Loucy (cell line): ENCODE results near the gene DLGAP1.

ENCODE experiments used
- H2AFZ ChIP-seq: fragments of 200-600 bp; sonication (generic); 2 replicates; pipeline ENCODE4 v1.6.0; 2016; ENCODE audit warnings: antibody characterized with exemption, mild to moderate bottlenecking, low read length, moderate library complexity
- H3F3A ChIP-seq: fragments of 200-600 bp; 2 replicates; pipeline ENCODE4 v1.6.0; 2016; ENCODE audit warnings: antibody characterized with exemption, low read depth, mild to moderate bottlenecking
- H3K27me3 ChIP-seq: fragments of 200-600 bp; sonication (generic); 2 replicates; pipeline ENCODE4 v1.6.1; 2014; ENCODE audit warnings: low read length, mild to moderate bottlenecking; ENCODE audit not compliant: insufficient read depth, poor library complexity, severe bottlenecking
- H3K36me3 ChIP-seq: fragments of 200-600 bp; sonication (generic); 2 replicates; pipeline ENCODE4 v1.6.1; 2016; ENCODE audit warnings: low read length; ENCODE audit not compliant: insufficient read depth
- H3K4me1 ChIP-seq: fragments of 200-600 bp; sonication (generic); 2 replicates; pipeline ENCODE4 v1.5.1; 2014; ENCODE audit warnings: low read length, mild to moderate bottlenecking; ENCODE audit not compliant: insufficient read depth, poor library complexity, severe bottlenecking
- H3K4me2 ChIP-seq: fragments of 200-600 bp; sonication (generic); 2 replicates; pipeline ENCODE4 v1.6.0; 2014; ENCODE audit warnings: antibody characterized with exemption, low read length, low read depth, mild to moderate bottlenecking; ENCODE audit not compliant: poor library complexity, severe bottlenecking
- H3K4me3 ChIP-seq: fragments of 200-600 bp; sonication (generic); 2 replicates; pipeline ENCODE4 v1.5.1; 2014; ENCODE audit warnings: low read length, mild to moderate bottlenecking, mixed read lengths; ENCODE audit not compliant: poor library complexity, severe bottlenecking
- H3K79me2 ChIP-seq: fragments of 200-600 bp; sonication (generic); 2 replicates; pipeline ENCODE4 v1.6.1; 2014; ENCODE audit warnings: low read length; ENCODE audit not compliant: insufficient read depth
- H3K9ac ChIP-seq: fragments of 200-600 bp; sonication (generic); 2 replicates; pipeline ENCODE4 v1.6.0; 2014; ENCODE audit warnings: mild to moderate bottlenecking, low read depth, low read length, moderate library complexity; ENCODE audit not compliant: poor library complexity, severe bottlenecking
- H3K9me2 ChIP-seq: fragments of 200-600 bp; sonication (generic); replicated peaks from 2 replicates; pipeline ENCODE4 v1.6.1; 2016; ENCODE audit warnings: low read depth, low read length, mixed read lengths
- H3K9me3 ChIP-seq: fragments of 200-600 bp; sonication (generic); 2 replicates; pipeline ENCODE4 v1.6.1; 2014; ENCODE audit warnings: mild to moderate bottlenecking, antibody characterized with exemption, low read length, low read depth; ENCODE audit not compliant: insufficient read depth
- H4K20me1 ChIP-seq: fragments of 200-600 bp; sonication (generic); 2 replicates; pipeline ENCODE4 v1.6.0; 2014; ENCODE audit warnings: antibody characterized with exemption, low read length, mild to moderate bottlenecking; ENCODE audit not compliant: insufficient read depth, poor library complexity, severe bottlenecking
- EZH2phosphoT487 ChIP-seq: fragments of 200-600 bp; IDR thresholded peaks from 2 replicates; pipeline ENCODE4 v1.6.1; 2018; ENCODE audit warnings: antibody characterized with exemption, mild to moderate bottlenecking, moderate library complexity, borderline replicate concordance
- TF ChIP-seq, protein P1 (sequence below): fragments of 200-600 bp; sonication (generic); conservative IDR thresholded peaks from 2 replicates; pipeline ENCODE4 v1.5.1; 2014; ENCODE audit warnings: mild to moderate bottlenecking, antibody characterized with exemption, low read length

The DLGAP1 gene

GRCh38 chr18:3661989-3662388, 793.1 kb downstream of the DLGAP1 start:
- no peak overlapping the region for H3K4me2 ChIP-seq
- H4K20me1 ChIP-seq = no peaks in the 10 kb centered on the region
- peaks cover 3% of the 10 kb centered on the region for H3K4me1 ChIP-seq
- no peak overlapping the region for H2AFZ ChIP-seq
- H3K79me2 ChIP-seq = no peaks in the 10 kb centered on the region
- no peak overlapping the region for H3K9ac ChIP-seq
- no peaks in the 10 kb centered on the region for H3K27me3 ChIP-seq
- no peaks in the 10 kb centered on the region for H3K9me3 ChIP-seq
- H3K4me3 ChIP-seq = no peak overlapping the region
- H3F3A ChIP-seq = no peaks in the 10 kb centered on the region
- no peaks in the 10 kb centered on the region for H3K9me2 ChIP-seq
- no peak for TF ChIP-seq EZH2phosphoT487
- TF ChIP-seq, protein P1, sequence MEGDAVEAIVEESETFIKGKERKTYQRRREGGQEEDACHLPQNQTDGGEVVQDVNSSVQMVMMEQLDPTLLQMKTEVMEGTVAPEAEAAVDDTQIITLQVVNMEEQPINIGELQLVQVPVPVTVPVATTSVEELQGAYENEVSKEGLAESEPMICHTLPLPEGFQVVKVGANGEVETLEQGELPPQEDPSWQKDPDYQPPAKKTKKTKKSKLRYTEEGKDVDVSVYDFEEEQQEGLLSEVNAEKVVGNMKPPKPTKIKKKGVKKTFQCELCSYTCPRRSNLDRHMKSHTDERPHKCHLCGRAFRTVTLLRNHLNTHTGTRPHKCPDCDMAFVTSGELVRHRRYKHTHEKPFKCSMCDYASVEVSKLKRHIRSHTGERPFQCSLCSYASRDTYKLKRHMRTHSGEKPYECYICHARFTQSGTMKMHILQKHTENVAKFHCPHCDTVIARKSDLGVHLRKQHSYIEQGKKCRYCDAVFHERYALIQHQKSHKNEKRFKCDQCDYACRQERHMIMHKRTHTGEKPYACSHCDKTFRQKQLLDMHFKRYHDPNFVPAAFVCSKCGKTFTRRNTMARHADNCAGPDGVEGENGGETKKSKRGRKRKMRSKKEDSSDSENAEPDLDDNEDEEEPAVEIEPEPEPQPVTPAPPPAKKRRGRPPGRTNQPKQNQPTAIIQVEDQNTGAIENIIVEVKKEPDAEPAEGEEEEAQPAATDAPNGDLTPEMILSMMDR = no peak
- no peaks in the 10 kb centered on the region for H3K36me3 ChIP-seq

DNA sequence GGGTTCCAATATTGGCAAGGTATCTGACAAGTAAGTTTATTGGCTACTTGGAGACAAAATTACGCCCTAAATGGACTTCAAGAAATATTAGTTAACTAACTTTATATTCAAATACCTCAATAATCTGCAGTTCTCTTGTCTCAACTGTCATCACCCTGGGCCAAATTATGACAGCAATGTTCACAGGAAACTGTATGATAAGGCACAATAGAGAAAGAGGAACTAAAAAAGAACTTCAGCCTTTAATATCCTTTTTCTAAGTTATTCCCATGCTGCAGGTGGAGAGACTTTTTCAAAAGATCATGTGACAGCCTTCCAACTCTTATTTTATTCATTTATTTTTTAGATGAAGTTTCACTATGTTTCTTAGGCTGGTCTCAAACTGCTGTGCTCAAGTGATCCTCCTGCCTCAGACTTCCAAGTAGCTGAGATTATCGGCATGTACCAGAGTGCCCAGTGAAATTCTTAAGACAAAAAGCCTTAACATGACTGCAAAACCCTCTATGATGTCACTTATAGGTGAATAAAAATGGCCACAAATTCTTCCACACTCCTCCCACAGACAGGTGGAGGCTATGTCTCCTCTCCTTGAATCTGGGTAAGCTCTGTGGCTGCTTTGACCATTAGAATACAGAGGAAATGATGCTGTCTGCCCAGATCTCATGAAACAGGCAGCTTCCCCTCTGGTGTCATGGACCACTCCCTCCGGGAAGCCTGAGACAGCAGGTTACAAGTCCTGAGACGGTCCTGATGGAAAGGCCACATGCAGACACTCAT, 794.2 kb downstream of the DLGAP1 start:
- H3K9me3 ChIP-seq = no peaks in the 10 kb centered on the region
- no peaks in the 10 kb centered on the region for H3K9me2 ChIP-seq
- peaks cover 3% of the 10 kb centered on the region for H3K4me1 ChIP-seq
- H3K36me3 ChIP-seq = no peaks in the 10 kb centered on the region
- no peak for TF ChIP-seq EZH2phosphoT487
- TF ChIP-seq, protein P1 = no peak
- peak overlapping the region; percentile 36; the same call in 1 of the 2 replicates for H2AFZ ChIP-seq
- H3F3A ChIP-seq = no peaks in the 10 kb centered on the region
- H4K20me1 ChIP-seq = no peaks in the 10 kb centered on the region
- no peaks in the 10 kb centered on the region for H3K27me3 ChIP-seq
- no peak overlapping the region for H3K4me3 ChIP-seq
- no peaks in the 10 kb centered on the region for H3K79me2 ChIP-seq
- no peak overlapping the region for H3K4me2 ChIP-seq
- H3K9ac ChIP-seq = no peak overlapping the region

GRCh38 chr18:3658529-3658928, 796.6 kb downstream of the DLGAP1 start:
- Histone ChIP-seq H3K4me2 (no peak overlapping the region), H3F3A (no peaks in the 10 kb centered on the region), H3K9me2 (no peaks in the 10 kb centered on the region), H4K20me1 (no peaks in the 10 kb centered on the region), H3K9ac (no peak overlapping the region), H3K36me3 (no peaks in the 10 kb centered on the region), H3K4me3 (no peak overlapping the region), H3K4me1 (no peaks in the 10 kb centered on the region), H3K9me3 (no peaks in the 10 kb centered on the region), H3K79me2 (no peaks in the 10 kb centered on the region), H3K27me3 (no peaks in the 10 kb centered on the region), H2AFZ (no peak overlapping the region)
- TF ChIP-seq EZH2phosphoT487 = no peak
